ENCODE measurements around the gene ZCCHC13.

- no peak for TF ChIP-seq CTCF (IDR thresholded peaks at IDR 0.05)
- TF ChIP-seq POLR2A (IDR thresholded peaks at IDR 0.05), result no peak
- no peak for TF ChIP-seq POLR2AphosphoS5 (IDR thresholded peaks at IDR 0.05)
Observed at GRCh38 chrX:74274516-74274915, 29.5 kb upstream of the ZCCHC13 start.
